GM19351 (cell line): Measurements from ENCODE around the gene PTPRN2.

ENCODE experiments used
- ATAC-seq: cut with Tn5 transposase; IDR thresholded peaks from one replicate; pipeline ENCODE4 v1.9.1; 2021; ENCODE audit warnings: mild to moderate bottlenecking, moderate library complexity; ENCODE audit not compliant: unreplicated experiment

Gene PTPRN2

GRCh38 chr7:157824011-157824818, 763.4 kb downstream of the PTPRN2 start:
- ATAC-seq, result no peak

GRCh38 chr7:157822688-157823031, 765.0 kb downstream of the PTPRN2 start:
- ATAC-seq, result no peak

- ATAC-seq, result no peak
Measured at GRCh38 chr7:157821959-157822687, 765.5 kb downstream of the PTPRN2 start.

- no peak for ATAC-seq
Measured at GRCh38 chr7:157820796-157821195, 766.8 kb downstream of the PTPRN2 start.

- ATAC-seq, result no peak
Measured at GRCh38 chr7:157819455-157819807, 768.2 kb downstream of the PTPRN2 start.

GRCh38 chr7:157818701-157819454, 768.7 kb downstream of the PTPRN2 start:
- no peak for ATAC-seq

GRCh38 chr7:157817944-157818700, 769.5 kb downstream of the PTPRN2 start:
- no peak for ATAC-seq

- no peak for ATAC-seq
Measured at GRCh38 chr7:157817433-157817832, 770.2 kb downstream of the PTPRN2 start.

GRCh38 chr7:157816526-157817250, 770.9 kb downstream of the PTPRN2 start:
- no peak for ATAC-seq

GRCh38 chr7:157816086-157816485, 771.5 kb downstream of the PTPRN2 start:
- no peak for ATAC-seq

GRCh38 chr7:157815706-157816022, 772.0 kb downstream of the PTPRN2 start:
- ATAC-seq, result no peak

- no peak for ATAC-seq
Measured at GRCh38 chr7:157814931-157815705, 772.5 kb downstream of the PTPRN2 start.

GRCh38 chr7:157813741-157814661, 773.6 kb downstream of the PTPRN2 start:
- ATAC-seq, result no peak

GRCh38 chr7:157813053-157813452, 774.6 kb downstream of the PTPRN2 start:
- ATAC-seq, result no peak

GRCh38 chr7:157811946-157812345, 775.7 kb downstream of the PTPRN2 start:
- no peak for ATAC-seq

GRCh38 chr7:157809863-157810851, 777.5 kb downstream of the PTPRN2 start:
- no peak for ATAC-seq

GRCh38 chr7:157809154-157809862, 778.3 kb downstream of the PTPRN2 start:
- no peak for ATAC-seq
